ENCODE measurements around the gene UBE2E2. TPM values are rescaled to one million over a fixed set of nuclear protein-coding genes. Genes with fewer than 3 reads are reported as not detected.

UBE2E2 gene
- total and polyA plus RNA-seq, 7 experiments from 2014 or later, result 2.4 to 28.8 (median 15.3) TPM

DNA sequence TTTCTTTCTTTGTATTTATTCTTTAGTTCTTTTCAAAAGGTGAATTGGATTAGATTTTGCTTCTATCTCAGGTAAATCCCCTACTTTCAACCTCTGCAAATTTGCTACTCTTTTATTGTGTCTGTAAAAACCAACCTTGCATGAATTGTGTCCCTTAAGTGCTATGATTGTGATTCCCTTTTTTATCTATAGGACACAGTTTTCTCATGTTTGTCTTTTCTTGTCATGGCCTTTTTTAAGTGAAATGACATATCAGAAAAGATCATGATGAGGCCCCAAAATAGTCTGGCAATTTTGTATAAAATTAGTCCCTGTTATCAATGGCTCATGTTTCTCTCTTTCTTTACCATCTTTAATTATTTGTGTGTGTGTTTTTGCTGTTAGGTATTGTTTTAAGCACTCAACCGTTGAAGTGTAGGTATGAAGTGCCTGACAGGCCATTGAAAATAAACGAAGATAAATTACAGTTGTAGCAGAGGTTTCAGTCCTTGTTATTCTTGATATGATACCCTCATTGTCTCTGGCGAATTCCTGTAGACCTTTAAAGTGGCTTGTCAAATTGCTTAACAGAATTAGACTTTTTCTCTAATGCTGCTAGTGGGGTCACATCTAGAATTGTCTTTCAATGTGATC, 184.3 kb downstream of the UBE2E2 start:
- H3K27ac Mint-ChIP-seq, result no peak overlapping the region
- Histone ChIP-seq H3K27me3 (ENCODE audit: control insufficient read depth in 2 of 2, insufficient read depth in 2 of 2, low read length in 2 of 2) (no peaks in the 10 kb centered on the region), H3K9me3 (ENCODE audit: control insufficient read depth in 2 of 3, low read length in 3 of 3) (no peaks in the 10 kb centered on the region), H3K27ac (ENCODE audit: low read depth, low read length) (no peak overlapping the region), H3K4me3 (ENCODE audit: low read length) (no peak overlapping the region), H3K36me3 (ENCODE audit: control insufficient read depth in 2 of 3, insufficient read depth in 3 of 3, low read length in 3 of 3) (no peaks in the 10 kb centered on the region), H3K4me1 (ENCODE audit: control insufficient read depth in 2 of 2, insufficient read depth in 2 of 2, low read length in 2 of 2) (no peaks in the 10 kb centered on the region)
- peaks cover 0 to 3% (median 0%) of the 10 kb centered on the region in 11 donors for H3K9me3 Mint-ChIP-seq
- DNase-seq (no peak), ATAC-seq (no peak)
- no peaks in the 10 kb centered on the region for H3K27me3 Mint-ChIP-seq
- H3K4me1 Mint-ChIP-seq, result peaks cover 0 to 18% (median 10%) of the 10 kb centered on the region in 7 donors
- intact Hi-C loops (cut with micrococcal nuclease), result no loop called here
- H3K4me3 Mint-ChIP-seq, result no peak overlapping the region
- H3K36me3 Mint-ChIP-seq, result peaks cover 0 to 12% (median 0%) of the 10 kb centered on the region in 5 donors
- ChIA-PET POLR2A (no interaction called here), CTCF (no interaction called here)

DNA sequence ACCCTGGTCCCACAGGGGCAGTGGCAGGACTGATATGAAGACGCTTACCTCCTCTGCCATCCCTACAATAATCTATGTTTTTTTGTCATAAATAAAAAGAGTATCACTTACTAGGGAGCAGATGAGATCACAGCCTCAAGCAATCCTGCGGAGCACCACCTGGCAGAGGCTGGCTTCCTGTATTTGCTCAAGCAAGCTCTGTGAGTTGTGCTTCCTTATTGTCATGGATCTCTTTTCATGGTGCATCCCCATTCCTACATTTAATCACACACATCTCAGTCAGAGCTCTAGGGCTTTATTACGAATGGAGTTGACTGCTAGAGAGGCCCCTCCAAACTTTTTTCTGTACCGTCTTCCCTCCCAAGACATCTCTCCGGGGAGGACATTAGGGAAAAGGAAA, 186.0 kb downstream of the UBE2E2 start:
- H3K4me1 Mint-ChIP-seq, result peaks cover 0 to 19% (median 7%) of the 10 kb centered on the region in 7 donors
- intact Hi-C loops (cut with micrococcal nuclease), result no loop called here
- no peaks in the 10 kb centered on the region for H3K36me3 ChIP-seq (ENCODE audit: control insufficient read depth in 2 of 3, insufficient read depth in 3 of 3, low read length in 3 of 3)
- no peak overlapping the region for H3K27ac ChIP-seq (ENCODE audit: low read depth, low read length)
- peaks cover 0 to 2% (median 0%) of the 10 kb centered on the region in 5 donors for H3K27me3 Mint-ChIP-seq
- ChIA-PET POLR2A (no interaction called here), CTCF (no interaction called here)
- no peaks in the 10 kb centered on the region for H3K27me3 ChIP-seq (ENCODE audit: control insufficient read depth in 2 of 2, insufficient read depth in 2 of 2, low read length in 2 of 2)
- H3K4me1 ChIP-seq (ENCODE audit: control insufficient read depth in 2 of 2, insufficient read depth in 2 of 2, low read length in 2 of 2), result no peaks in the 10 kb centered on the region
- peaks cover 0 to 12% (median 0%) of the 10 kb centered on the region in 5 donors for H3K36me3 Mint-ChIP-seq
- ATAC-seq (no peak), DNase-seq (no peak)
- H3K4me3 ChIP-seq (ENCODE audit: low read length), result no peak overlapping the region
- no peak overlapping the region for H3K4me3 Mint-ChIP-seq
- H3K9me3 Mint-ChIP-seq, result peaks cover 0 to 1% (median 0%) of the 10 kb centered on the region in 11 donors
- no peak overlapping the region for H3K27ac Mint-ChIP-seq
- no peaks in the 10 kb centered on the region for H3K9me3 ChIP-seq (ENCODE audit: control insufficient read depth in 2 of 3, low read length in 3 of 3)

DNA sequence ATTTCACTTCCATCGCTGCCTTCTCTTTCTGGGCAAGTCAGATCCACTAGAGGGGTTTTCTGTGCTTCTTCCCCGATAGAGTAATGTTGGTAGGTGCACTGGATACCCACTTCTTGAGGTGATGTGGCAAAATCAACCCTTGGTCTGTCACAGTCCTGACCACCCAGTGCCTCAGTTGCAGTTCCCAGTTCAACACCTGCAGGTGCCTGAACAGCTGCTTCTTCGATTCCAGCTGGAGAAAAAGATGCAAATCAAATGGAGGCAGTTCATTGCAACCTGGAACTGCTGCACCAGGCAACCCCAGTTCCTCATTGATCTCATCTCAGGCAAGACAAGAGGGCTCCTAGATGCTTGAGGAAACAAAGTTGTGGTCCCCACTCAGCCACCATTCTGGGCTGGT, 186.6 kb downstream of the UBE2E2 start:
- no peaks in the 10 kb centered on the region for H3K36me3 ChIP-seq (ENCODE audit: control insufficient read depth in 2 of 3, insufficient read depth in 3 of 3, low read length in 3 of 3)
- ChIA-PET CTCF (no interaction called here), POLR2A (no interaction called here)
- Mint-ChIP-seq H3K36me3 (peaks cover 0 to 12% (median 0%) of the 10 kb centered on the region in 5 donors), H3K27me3 (peaks cover 0 to 2% (median 0%) of the 10 kb centered on the region in 5 donors), H3K27ac (no peak overlapping the region), H3K9me3 (peaks cover 0 to 1% (median 0%) of the 10 kb centered on the region in 11 donors), H3K4me3 (no peak overlapping the region), H3K4me1 (peaks cover 0 to 19% (median 7%) of the 10 kb centered on the region in 7 donors)
- H3K9me3 ChIP-seq (ENCODE audit: control insufficient read depth in 2 of 3, low read length in 3 of 3), result no peaks in the 10 kb centered on the region
- ATAC-seq (no peak), DNase-seq (no peak)
- intact Hi-C loops (cut with micrococcal nuclease), result no loop called here
- no peak overlapping the region for H3K4me3 ChIP-seq (ENCODE audit: low read length)
- no peaks in the 10 kb centered on the region for H3K4me1 ChIP-seq (ENCODE audit: control insufficient read depth in 2 of 2, insufficient read depth in 2 of 2, low read length in 2 of 2)
- H3K27ac ChIP-seq (ENCODE audit: low read depth, low read length), result no peak overlapping the region
- no peaks in the 10 kb centered on the region for H3K27me3 ChIP-seq (ENCODE audit: control insufficient read depth in 2 of 2, insufficient read depth in 2 of 2, low read length in 2 of 2)

DNA sequence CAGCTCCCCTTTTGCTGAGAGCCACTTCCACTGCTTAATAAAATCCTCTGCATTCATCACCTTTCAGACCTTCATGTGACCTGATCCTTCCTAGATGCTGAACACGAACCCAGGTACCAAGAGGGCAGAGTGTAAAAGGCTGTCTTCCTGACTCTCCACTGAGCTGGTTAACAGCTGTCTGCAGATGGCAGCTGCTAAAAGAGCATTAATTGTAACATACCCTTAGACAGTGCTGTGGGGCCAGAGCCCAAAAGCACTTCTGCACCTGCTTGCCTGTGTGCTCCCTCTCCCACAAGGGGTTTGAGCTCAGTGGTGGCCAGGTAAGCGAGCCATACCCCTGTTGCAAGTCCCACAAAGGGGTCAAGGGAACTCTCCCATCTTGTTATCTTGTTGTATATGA, 187.3 kb downstream of the UBE2E2 start:
- POLR2A ChIA-PET, result no interaction called here
- H3K4me1 ChIP-seq (ENCODE audit: control insufficient read depth in 2 of 2, insufficient read depth in 2 of 2, low read length in 2 of 2), result no peaks in the 10 kb centered on the region
- H3K27me3 ChIP-seq (ENCODE audit: control insufficient read depth in 2 of 2, insufficient read depth in 2 of 2, low read length in 2 of 2), result no peaks in the 10 kb centered on the region
- Mint-ChIP-seq H3K9me3 (peaks cover 0 to 1% (median 0%) of the 10 kb centered on the region in 11 donors), H3K4me3 (no peak overlapping the region), H3K4me1 (peaks cover 0 to 15% (median 7%) of the 10 kb centered on the region in 7 donors), H3K27ac (no peak overlapping the region), H3K27me3 (peaks cover 0 to 2% (median 0%) of the 10 kb centered on the region in 5 donors), H3K36me3 (peaks cover 0 to 9% (median 0%) of the 10 kb centered on the region in 5 donors)
- H3K36me3 ChIP-seq (ENCODE audit: control insufficient read depth in 2 of 3, insufficient read depth in 3 of 3, low read length in 3 of 3), result no peaks in the 10 kb centered on the region
- intact Hi-C loops (cut with micrococcal nuclease), result no loop called here
- H3K9me3 ChIP-seq (ENCODE audit: control insufficient read depth in 2 of 3, low read length in 3 of 3), result no peaks in the 10 kb centered on the region
- no peak overlapping the region for H3K27ac ChIP-seq (ENCODE audit: low read depth, low read length)
- ATAC-seq (no peak), DNase-seq (no peak)
- CTCF ChIA-PET, result no interaction called here
- no peak overlapping the region for H3K4me3 ChIP-seq (ENCODE audit: low read length)

DNA sequence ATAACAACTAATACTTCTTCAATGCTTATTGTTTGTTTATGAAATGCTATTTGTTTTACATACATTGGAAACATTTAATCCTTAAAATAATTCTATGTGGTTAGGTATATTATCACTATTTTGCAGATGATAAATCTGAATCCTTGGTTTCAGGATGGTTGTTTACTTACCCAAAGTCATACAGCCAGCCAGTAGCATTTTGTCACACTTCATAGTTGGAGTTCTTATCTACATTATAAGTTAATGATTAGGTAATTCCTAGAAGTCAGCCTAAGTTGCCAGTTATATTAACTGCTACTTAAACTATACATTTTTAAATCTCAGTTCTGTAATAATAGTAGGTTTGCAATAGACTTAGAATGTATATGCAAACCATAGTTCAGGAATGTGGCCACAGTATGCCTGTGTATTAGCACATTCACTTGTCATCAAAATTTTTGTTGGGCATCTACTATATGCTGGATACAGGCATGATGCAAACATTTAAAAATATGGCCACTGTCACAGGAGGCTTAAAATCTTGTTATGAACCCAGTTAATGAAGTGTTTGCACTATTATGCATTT, 187.9 kb downstream of the UBE2E2 start:
- Histone ChIP-seq H3K36me3 (ENCODE audit: control insufficient read depth in 2 of 3, insufficient read depth in 3 of 3, low read length in 3 of 3) (no peaks in the 10 kb centered on the region), H3K4me1 (ENCODE audit: control insufficient read depth in 2 of 2, insufficient read depth in 2 of 2, low read length in 2 of 2) (no peaks in the 10 kb centered on the region), H3K27ac (ENCODE audit: low read depth, low read length) (no peak overlapping the region), H3K27me3 (ENCODE audit: control insufficient read depth in 2 of 2, insufficient read depth in 2 of 2, low read length in 2 of 2) (no peaks in the 10 kb centered on the region), H3K9me3 (ENCODE audit: control insufficient read depth in 2 of 3, low read length in 3 of 3) (no peaks in the 10 kb centered on the region), H3K4me3 (ENCODE audit: low read length) (no peak overlapping the region)
- peaks cover 0 to 1% (median 0%) of the 10 kb centered on the region in 11 donors for H3K9me3 Mint-ChIP-seq
- peaks cover 0 to 14% (median 7%) of the 10 kb centered on the region in 7 donors for H3K4me1 Mint-ChIP-seq
- ATAC-seq (no peak), DNase-seq (no peak)
- ChIA-PET POLR2A (no interaction called here), CTCF (no interaction called here)
- no peak overlapping the region for H3K4me3 Mint-ChIP-seq
- peaks cover 0 to 9% (median 0%) of the 10 kb centered on the region in 5 donors for H3K36me3 Mint-ChIP-seq
- no peak overlapping the region for H3K27ac Mint-ChIP-seq
- H3K27me3 Mint-ChIP-seq, result peaks cover 0 to 2% (median 0%) of the 10 kb centered on the region in 5 donors
- intact Hi-C loops (cut with micrococcal nuclease), result no loop called here

DNA sequence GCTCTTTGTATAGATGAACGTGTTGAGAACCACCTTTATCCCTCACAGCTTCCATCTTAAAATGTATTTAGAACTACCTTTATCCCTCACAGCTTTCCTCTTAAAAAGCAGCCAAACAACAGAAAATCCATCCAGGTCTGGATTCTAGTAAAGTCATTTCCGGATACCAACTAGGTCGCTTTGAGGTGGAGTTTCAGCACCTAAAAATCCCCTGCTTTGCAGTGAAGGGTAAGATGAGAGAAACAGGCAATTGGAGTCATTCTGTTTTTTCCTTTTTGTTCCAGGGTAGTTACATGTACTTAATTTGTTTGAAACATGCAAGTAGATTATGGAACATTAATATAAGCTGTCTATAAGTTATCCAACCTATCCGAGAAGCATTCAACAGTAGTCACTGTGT, 192.0 kb downstream of the UBE2E2 start:
- peaks cover 0 to 14% (median 7%) of the 10 kb centered on the region in 7 donors for H3K4me1 Mint-ChIP-seq
- H3K9me3 Mint-ChIP-seq, result peaks cover 0 to 1% (median 0%) of the 10 kb centered on the region in 11 donors
- Histone ChIP-seq H3K36me3 (ENCODE audit: control insufficient read depth in 2 of 3, insufficient read depth in 3 of 3, low read length in 3 of 3) (no peaks in the 10 kb centered on the region), H3K9me3 (ENCODE audit: control insufficient read depth in 2 of 3, low read length in 3 of 3) (no peaks in the 10 kb centered on the region), H3K4me1 (ENCODE audit: control insufficient read depth in 2 of 2, insufficient read depth in 2 of 2, low read length in 2 of 2) (no peaks in the 10 kb centered on the region), H3K4me3 (ENCODE audit: low read length) (no peak overlapping the region), H3K27me3 (ENCODE audit: control insufficient read depth in 2 of 2, insufficient read depth in 2 of 2, low read length in 2 of 2) (no peaks in the 10 kb centered on the region), H3K27ac (ENCODE audit: low read depth, low read length) (no peak overlapping the region)
- H3K27me3 Mint-ChIP-seq, result peaks cover 0 to 3% (median 0%) of the 10 kb centered on the region in 5 donors
- H3K4me3 Mint-ChIP-seq, result no peak overlapping the region
- CTCF ChIA-PET, result interaction anchor here (0.7 kb wide), 1 partner anchor 66 kb away, joined by 3 read pairs; no protein-coding TSS in a partner anchor
- intact Hi-C loops (cut with micrococcal nuclease), result no loop called here
- DNase-seq, result no peak
- POLR2A ChIA-PET, result no interaction called here
- H3K36me3 Mint-ChIP-seq, result peaks cover 0 to 6% (median 0%) of the 10 kb centered on the region in 5 donors
- ATAC-seq, result no peak
- no peak overlapping the region for H3K27ac Mint-ChIP-seq

DNA sequence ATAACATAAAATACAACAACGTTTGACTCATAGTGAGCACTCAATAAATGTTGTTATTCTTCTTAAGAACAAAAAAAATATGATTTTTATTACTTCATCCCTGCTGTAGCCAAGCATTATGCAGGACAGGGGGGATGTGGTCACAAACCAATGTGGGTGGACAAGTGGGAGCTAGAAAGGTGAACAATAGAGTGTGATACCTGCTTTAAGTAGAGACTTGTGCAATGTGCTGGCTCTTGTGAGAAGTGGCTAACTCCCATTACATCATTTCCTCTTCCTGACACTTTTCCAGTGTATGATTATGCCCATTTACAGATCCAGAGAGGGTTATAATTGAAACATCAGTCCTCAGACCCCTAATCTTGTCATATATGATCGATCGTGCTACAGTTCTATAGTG, 193.6 kb downstream of the UBE2E2 start:
- no peaks in the 10 kb centered on the region for H3K9me3 ChIP-seq (ENCODE audit: control insufficient read depth in 2 of 3, low read length in 3 of 3)
- H3K27me3 ChIP-seq (ENCODE audit: control insufficient read depth in 2 of 2, insufficient read depth in 2 of 2, low read length in 2 of 2), result no peaks in the 10 kb centered on the region
- DNase-seq (no peak), ATAC-seq (no peak)
- intact Hi-C loops (cut with micrococcal nuclease), result no loop called here
- CTCF ChIA-PET, result no interaction called here
- no peaks in the 10 kb centered on the region for H3K4me1 ChIP-seq (ENCODE audit: control insufficient read depth in 2 of 2, insufficient read depth in 2 of 2, low read length in 2 of 2)
- H3K27me3 Mint-ChIP-seq, result peaks cover 0 to 3% (median 0%) of the 10 kb centered on the region in 5 donors
- no peak overlapping the region for H3K27ac Mint-ChIP-seq
- POLR2A ChIA-PET, result no interaction called here
- H3K36me3 Mint-ChIP-seq, result no peaks in the 10 kb centered on the region
- H3K4me3 Mint-ChIP-seq, result no peak overlapping the region
- H3K27ac ChIP-seq (ENCODE audit: low read depth, low read length), result no peak overlapping the region
- H3K4me3 ChIP-seq (ENCODE audit: low read length), result no peak overlapping the region
- H3K9me3 Mint-ChIP-seq, result no peaks in the 10 kb centered on the region
- H3K36me3 ChIP-seq (ENCODE audit: control insufficient read depth in 2 of 3, insufficient read depth in 3 of 3, low read length in 3 of 3), result no peaks in the 10 kb centered on the region
- peaks cover 0 to 20% (median 7%) of the 10 kb centered on the region in 7 donors for H3K4me1 Mint-ChIP-seq
